CD4-positive, CD25-positive, alpha-beta regulatory T cell (primary cell): ENCODE results near the gene GHR. TPM values are rescaled to one million over a fixed set of nuclear protein-coding genes. Genes with fewer than 3 reads are reported as not detected.

Experiments
- ATAC-seq, 2 donors: fragments of 150-1000 bp; cut with Tn5 transposase; one replicate each; pipeline ENCODE4 v1.10.0; 2021; ENCODE audit warnings: low read depth in 2 of 2, moderate number of reproducible peaks in 2 of 2, moderate library complexity in 1 of 2
- DNase-seq, 3 donors: peaks; one replicate each; pipeline versions ENCODE4 v3.0.0 to v3.0.0-alpha.2; 2012 to 2022; ENCODE audit warnings: mixed read lengths in 1 of 3
- H3K27ac ChIP-seq: one replicate; pipeline ENCODE4 v1.7.0; 2013; ENCODE audit warnings: mild to moderate bottlenecking, low read length; ENCODE audit not compliant: insufficient read depth, poor library complexity, severe bottlenecking
- H3K27me3 ChIP-seq: one replicate; pipeline ENCODE4 v1.7.0; 2013; ENCODE audit warnings: low read length; ENCODE audit not compliant: control insufficient read depth, insufficient read depth
- H3K36me3 ChIP-seq: one replicate; pipeline ENCODE4 v1.7.0; 2013; ENCODE audit warnings: mild to moderate bottlenecking, low read length, moderate library complexity; ENCODE audit not compliant: control insufficient read depth, insufficient read depth
- H3K4me1 ChIP-seq: 2 replicates; pipeline ENCODE4 v1.7.0; 2013; ENCODE audit warnings: mild to moderate bottlenecking, low read length; ENCODE audit not compliant: insufficient read depth, control insufficient read depth, poor library complexity, severe bottlenecking
- H3K4me3 ChIP-seq: one replicate; pipeline ENCODE4 v1.7.0; 2013; ENCODE audit warnings: low read depth, mild to moderate bottlenecking, low read length, moderate library complexity
- H3K9me3 ChIP-seq, 2 experiments: 1 replicate in 1 of 2; 2 replicates in 1 of 2; pipeline ENCODE4 v1.7.0; 2013; ENCODE audit warnings: low read length in 2 of 2, mild to moderate bottlenecking in 1 of 2, moderate library complexity in 1 of 2; ENCODE audit not compliant: control insufficient read depth in 2 of 2
- H3K27ac Mint-ChIP-seq, 3 donors: one replicate each; pipeline ENCODE4 v1.8.0; 2020 to 2022; ENCODE audit warnings: mild to moderate bottlenecking in 3 of 3, mixed read lengths in 3 of 3, moderate library complexity in 2 of 3
- H3K27me3 Mint-ChIP-seq: one replicate; pipeline ENCODE4 v1.8.0; 2022; ENCODE audit warnings: mild to moderate bottlenecking, mixed read lengths
- H3K36me3 Mint-ChIP-seq: one replicate; pipeline ENCODE4 v1.8.0; 2020; ENCODE audit warnings: mixed read lengths
- H3K4me1 Mint-ChIP-seq, 4 donors: one replicate each; pipeline ENCODE4 v1.8.0; 2020 to 2022; ENCODE audit warnings: mixed read lengths in 4 of 4, mild to moderate bottlenecking in 1 of 4
- H3K4me3 Mint-ChIP-seq, 4 donors: one replicate each; pipeline ENCODE4 v1.8.0; 2020 to 2022; ENCODE audit warnings: mild to moderate bottlenecking in 4 of 4, mixed read lengths in 4 of 4, moderate library complexity in 3 of 4
- H3K9me3 Mint-ChIP-seq, 7 donors: one replicate each; pipeline ENCODE4 v1.8.0; 2020 to 2022; ENCODE audit warnings: mixed read lengths in 7 of 7, mild to moderate bottlenecking in 3 of 7, moderate library complexity in 2 of 7
- polyA plus RNA-seq, 4 donors: library from polyadenylated mRNA; unstranded; fragments of 300-500 nt; fragmentation: Illumina TruSeq; gene quantifications; one replicate each; pipeline ENCODE4 v1.2.3, GENCODE V29; 2021
- total RNA-seq: library from RNA; stranded (reverse); gene quantifications from one replicate; pipeline ENCODE4 v1.2.3, GENCODE V29; 2022

GHR gene
- total and polyA plus RNA-seq, 5 donors from 2014 or later: not detected

DNA sequence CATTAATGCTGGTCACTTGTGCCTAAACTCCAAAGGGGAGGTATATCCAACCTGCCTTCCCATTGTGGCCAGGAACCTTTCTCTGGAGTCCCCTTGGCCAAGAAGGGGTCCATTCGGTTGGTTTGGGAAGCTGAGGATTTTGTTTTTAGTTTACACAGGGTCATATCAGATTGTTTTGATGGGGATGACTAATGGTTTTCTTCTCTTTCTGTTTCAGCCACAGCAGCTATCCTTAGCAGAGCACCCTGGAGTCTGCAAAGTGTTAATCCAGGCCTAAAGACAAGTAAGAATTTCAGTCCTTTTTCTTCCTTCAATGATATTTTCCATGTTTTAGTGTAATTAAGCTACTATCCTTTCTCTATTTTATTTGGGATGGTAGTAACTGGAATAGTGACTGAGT, 205.6 kb downstream of the GHR start:
- no peak overlapping the region for H3K4me3 Mint-ChIP-seq
- H3K4me1 Mint-ChIP-seq: no peaks in the 10 kb centered on the region
- no peak overlapping the region for H3K27ac ChIP-seq
- ATAC-seq: no peak
- no peak for DNase-seq
- H3K27me3 Mint-ChIP-seq: peaks cover 4% of the 10 kb centered on the region
- peaks cover 0 to 2% (median 0%) of the 10 kb centered on the region in 7 donors for H3K9me3 Mint-ChIP-seq
- no peak overlapping the region for H3K4me3 ChIP-seq
- no peaks in the 10 kb centered on the region for H3K4me1 ChIP-seq
- H3K27ac Mint-ChIP-seq: no peak overlapping the region
- H3K36me3 ChIP-seq: no peaks in the 10 kb centered on the region
- H3K36me3 Mint-ChIP-seq: no peaks in the 10 kb centered on the region
- no peaks in the 10 kb centered on the region for H3K9me3 ChIP-seq
- H3K27me3 ChIP-seq: no peaks in the 10 kb centered on the region

DNA sequence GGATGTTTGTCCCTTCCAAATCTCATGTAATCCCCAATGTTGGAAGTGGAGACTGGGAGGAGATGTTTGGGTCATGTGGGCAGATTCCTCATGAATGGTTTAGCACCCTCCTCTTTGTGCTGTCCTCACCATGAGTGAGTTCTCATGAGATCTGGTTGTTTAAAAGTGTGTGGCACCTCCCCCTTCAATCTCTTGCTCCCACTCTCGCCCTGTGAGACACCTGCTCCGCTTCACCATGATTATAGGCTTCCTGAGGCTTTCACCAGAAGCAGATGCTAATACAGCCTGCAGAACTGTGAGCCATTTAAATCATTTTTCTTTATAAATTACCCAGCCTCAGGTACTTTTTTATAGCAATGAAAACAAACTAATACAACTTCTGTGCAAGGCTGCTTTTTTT, 206.0 kb downstream of the GHR start:
- Histone ChIP-seq H3K4me3 (no peak overlapping the region), H3K36me3 (no peaks in the 10 kb centered on the region), H3K4me1 (no peaks in the 10 kb centered on the region), H3K27me3 (no peaks in the 10 kb centered on the region), H3K9me3 (no peaks in the 10 kb centered on the region), H3K27ac (no peak overlapping the region)
- Mint-ChIP-seq H3K27me3 (peaks cover 4% of the 10 kb centered on the region), H3K36me3 (no peaks in the 10 kb centered on the region), H3K27ac (no peak overlapping the region), H3K4me3 (no peak overlapping the region), H3K9me3 (peaks cover 0 to 2% (median 0%) of the 10 kb centered on the region in 7 donors), H3K4me1 (no peaks in the 10 kb centered on the region)
- no peak for ATAC-seq
- no peak for DNase-seq

DNA sequence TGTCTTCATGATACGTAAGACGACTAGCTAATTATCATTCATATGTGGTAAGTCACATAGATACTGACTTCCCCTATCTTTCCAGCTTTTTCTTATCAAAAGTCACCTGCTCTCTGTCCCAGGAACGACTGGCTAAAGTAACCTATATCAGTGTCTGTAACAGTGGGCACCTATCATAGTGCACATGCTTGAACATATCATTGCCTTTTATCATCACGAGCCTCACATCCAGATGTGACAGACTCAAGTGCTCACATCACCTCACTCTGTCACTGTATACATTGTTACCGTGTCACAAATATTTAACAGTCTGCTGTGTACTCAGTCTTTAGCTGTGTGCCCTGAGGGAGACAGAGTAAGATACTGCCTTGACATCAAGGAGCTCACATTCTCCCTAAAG, 208.0 kb downstream of the GHR start:
- no peaks in the 10 kb centered on the region for H3K4me1 ChIP-seq
- H3K27ac Mint-ChIP-seq: no peak overlapping the region
- H3K9me3 Mint-ChIP-seq: peaks cover 0 to 2% (median 0%) of the 10 kb centered on the region in 7 donors

DNA sequence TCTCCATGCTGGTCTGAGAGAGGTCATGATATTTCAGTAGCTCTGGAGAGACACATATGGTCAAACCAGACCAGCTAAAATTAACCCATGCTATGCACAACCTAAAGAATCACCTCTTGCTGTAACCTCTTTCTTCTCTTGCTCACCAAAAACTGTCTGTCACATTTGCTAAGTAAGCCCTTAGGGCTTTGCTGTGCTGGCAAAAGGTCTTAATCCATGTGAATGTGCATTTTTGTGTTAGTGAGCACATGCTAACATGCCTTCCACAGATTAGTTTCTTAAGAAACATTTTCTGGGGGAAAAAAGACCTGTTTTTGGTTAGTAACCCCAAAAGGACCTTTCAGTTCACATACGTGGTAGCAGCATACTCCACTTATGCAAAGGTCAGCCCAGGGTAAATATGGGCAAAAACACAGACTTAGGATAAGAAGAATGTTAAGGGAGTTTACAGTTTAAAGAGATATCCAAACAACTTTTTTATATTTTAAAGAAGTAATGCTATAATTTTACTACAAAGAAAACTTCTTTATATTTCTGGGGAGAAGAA, 209.2 kb downstream of the GHR start:
- Histone ChIP-seq H3K4me3 (no peak overlapping the region), H3K27ac (no peak overlapping the region), H3K9me3 (no peaks in the 10 kb centered on the region), H3K27me3 (no peaks in the 10 kb centered on the region), H3K4me1 (no peaks in the 10 kb centered on the region), H3K36me3 (no peaks in the 10 kb centered on the region)
- DNase-seq (no peak), ATAC-seq (no peak)
- H3K4me3 Mint-ChIP-seq: no peak overlapping the region
- peaks cover 8% of the 10 kb centered on the region for H3K27me3 Mint-ChIP-seq
- peaks cover 0 to 2% (median 0%) of the 10 kb centered on the region in 7 donors for H3K9me3 Mint-ChIP-seq
- no peaks in the 10 kb centered on the region for H3K4me1 Mint-ChIP-seq
- no peak overlapping the region for H3K27ac Mint-ChIP-seq
- H3K36me3 Mint-ChIP-seq: no peaks in the 10 kb centered on the region

More for the DNA sequence above, 208.0 kb downstream of the GHR start:
- no peak overlapping the region for H3K4me3 ChIP-seq
- no peak overlapping the region for H3K4me3 Mint-ChIP-seq
- H3K9me3 ChIP-seq: no peaks in the 10 kb centered on the region
- no peaks in the 10 kb centered on the region for H3K4me1 Mint-ChIP-seq
- ATAC-seq (no peak), DNase-seq (no peak)
- no peaks in the 10 kb centered on the region for H3K27me3 ChIP-seq
- H3K27ac ChIP-seq: no peak overlapping the region
- H3K27me3 Mint-ChIP-seq: peaks cover 8% of the 10 kb centered on the region
- H3K36me3 Mint-ChIP-seq: no peaks in the 10 kb centered on the region
- H3K36me3 ChIP-seq: no peaks in the 10 kb centered on the region

DNA sequence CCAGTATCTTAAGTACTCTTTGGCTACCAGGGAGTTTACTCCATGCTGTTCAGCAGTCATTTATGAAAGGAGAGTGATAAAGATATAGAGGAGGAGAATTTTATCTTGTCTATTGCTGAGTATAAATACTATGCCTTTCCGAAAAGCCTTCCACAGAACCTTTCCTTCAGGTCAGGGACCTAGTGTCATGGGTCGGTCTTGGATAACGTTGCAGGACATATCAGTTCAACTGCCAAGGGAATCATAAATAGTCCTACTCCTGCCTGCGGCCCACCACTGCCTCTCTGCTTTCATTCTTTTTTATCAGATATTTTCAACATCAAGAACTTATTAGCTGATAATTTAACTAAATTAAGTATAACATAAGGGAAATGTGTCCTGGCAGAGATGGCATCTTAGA, 211.3 kb downstream of the GHR start:
- Histone ChIP-seq H3K27me3 (no peaks in the 10 kb centered on the region), H3K27ac (no peak overlapping the region), H3K36me3 (no peaks in the 10 kb centered on the region), H3K9me3 (no peaks in the 10 kb centered on the region), H3K4me3 (no peak overlapping the region), H3K4me1 (no peaks in the 10 kb centered on the region)
- Mint-ChIP-seq H3K4me3 (no peak overlapping the region), H3K36me3 (no peaks in the 10 kb centered on the region), H3K27me3 (peaks cover 8% of the 10 kb centered on the region), H3K27ac (no peak overlapping the region), H3K4me1 (no peaks in the 10 kb centered on the region), H3K9me3 (peaks cover 0 to 3% (median 0%) of the 10 kb centered on the region in 7 donors)
- DNase-seq (no peak), ATAC-seq (no peak)

DNA sequence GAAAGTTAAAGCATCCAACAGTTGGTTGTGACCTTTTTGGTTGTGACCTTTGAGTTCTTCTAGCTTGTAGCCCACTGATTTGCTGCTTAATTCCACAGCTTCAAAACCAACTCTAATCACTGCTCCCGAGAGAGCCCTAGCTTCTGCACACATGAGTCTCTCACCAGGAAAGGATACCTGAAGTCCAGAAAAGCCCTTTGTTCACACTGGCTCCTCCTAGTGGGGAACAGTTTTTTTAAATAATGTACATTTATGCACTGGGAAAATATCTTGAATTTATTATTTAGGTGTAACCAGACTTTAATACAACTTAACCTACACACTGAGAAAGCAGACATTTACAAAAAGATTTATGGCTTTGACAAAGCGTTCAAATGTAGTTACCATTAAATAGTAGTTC, 213.2 kb downstream of the GHR start:
- H3K4me3 Mint-ChIP-seq: no peak overlapping the region
- Histone ChIP-seq H3K4me3 (no peak overlapping the region), H3K9me3 (no peaks in the 10 kb centered on the region), H3K4me1 (no peaks in the 10 kb centered on the region), H3K36me3 (no peaks in the 10 kb centered on the region), H3K27ac (no peak overlapping the region), H3K27me3 (no peaks in the 10 kb centered on the region)
- ATAC-seq (no peak), DNase-seq (no peak)
- H3K27me3 Mint-ChIP-seq: peaks cover 8% of the 10 kb centered on the region
- no peaks in the 10 kb centered on the region for H3K36me3 Mint-ChIP-seq
- H3K9me3 Mint-ChIP-seq: peaks cover 0 to 3% (median 0%) of the 10 kb centered on the region in 7 donors
- H3K4me1 Mint-ChIP-seq: no peaks in the 10 kb centered on the region
- no peak overlapping the region for H3K27ac Mint-ChIP-seq

DNA sequence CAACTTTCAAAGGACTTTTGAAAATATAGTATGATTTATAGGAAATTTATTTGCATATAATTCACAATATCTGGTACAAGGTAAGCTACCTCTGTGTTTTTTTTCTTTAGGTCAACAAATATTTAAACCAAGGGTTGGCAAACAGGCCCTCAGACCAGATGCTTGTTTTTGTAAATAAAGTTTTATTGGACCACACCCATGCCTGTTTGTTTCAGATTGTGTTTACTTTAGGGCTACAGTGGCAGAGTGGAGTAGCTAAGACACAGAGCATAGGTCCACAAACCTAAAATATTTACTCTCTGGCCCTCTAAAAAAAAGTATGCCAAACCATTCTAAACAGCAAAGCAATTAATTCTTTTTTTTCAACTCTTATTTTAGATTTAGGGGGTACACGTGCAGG, 213.7 kb downstream of the GHR start:
- no peak for ATAC-seq

DNA sequence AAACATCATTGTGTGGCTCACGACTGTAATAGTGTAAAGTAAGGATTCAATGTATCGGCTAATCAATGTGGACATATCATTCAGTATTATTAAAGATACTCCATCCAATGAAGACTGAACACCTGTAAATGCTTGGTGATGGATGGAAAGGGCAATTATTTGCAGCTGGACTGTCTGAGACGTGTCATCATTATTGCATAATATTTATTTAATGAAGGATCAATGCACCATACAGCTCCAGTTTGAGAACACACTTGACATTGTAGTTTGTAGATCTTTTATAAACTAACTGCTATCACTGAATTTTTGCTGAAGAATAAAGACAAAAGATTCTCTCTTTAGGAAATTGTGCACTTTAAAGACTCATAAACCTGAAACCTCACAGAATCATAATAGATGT, 215.7 kb downstream of the GHR start:
- no peak for DNase-seq
- Mint-ChIP-seq H3K36me3 (no peaks in the 10 kb centered on the region), H3K9me3 (peaks cover 0 to 3% (median 0%) of the 10 kb centered on the region in 7 donors), H3K27me3 (peaks cover 4% of the 10 kb centered on the region), H3K4me1 (no peaks in the 10 kb centered on the region), H3K27ac (no peak overlapping the region), H3K4me3 (no peak overlapping the region)
- Histone ChIP-seq H3K4me3 (no peak overlapping the region), H3K27me3 (no peaks in the 10 kb centered on the region), H3K27ac (no peak overlapping the region), H3K4me1 (no peaks in the 10 kb centered on the region), H3K36me3 (no peaks in the 10 kb centered on the region), H3K9me3 (no peaks in the 10 kb centered on the region)
- no peak for ATAC-seq

More for the DNA sequence above, 213.7 kb downstream of the GHR start:
- Mint-ChIP-seq H3K9me3 (peaks cover 0 to 3% (median 0%) of the 10 kb centered on the region in 7 donors), H3K36me3 (no peaks in the 10 kb centered on the region), H3K27me3 (peaks cover 7% of the 10 kb centered on the region), H3K27ac (no peak overlapping the region), H3K4me1 (no peaks in the 10 kb centered on the region), H3K4me3 (no peak overlapping the region)
- Histone ChIP-seq H3K36me3 (no peaks in the 10 kb centered on the region), H3K27ac (no peak overlapping the region), H3K9me3 (no peaks in the 10 kb centered on the region), H3K4me3 (no peak overlapping the region), H3K4me1 (no peaks in the 10 kb centered on the region), H3K27me3 (no peaks in the 10 kb centered on the region)
- no peak for DNase-seq
